H1 (cell line): ENCODE results near the gene NKAIN4. TPM values are rescaled to one million over a fixed set of nuclear protein-coding genes. Genes with fewer than 3 reads are reported as not detected.
A peak's percentile ranks its signal among the peaks of the same experiment; 100 is the strongest.

ENCODE experiments used
- CTCF ChIA-PET: fragments of 300-600 bp; sonication (Branson Sonifier 250); formaldehyde crosslinking; loops from one replicate; lab custom pipeline; 2021; ENCODE audit not compliant: partially characterized antibody; lab: Charles Lee
- POLR2A ChIA-PET: fragments of 300-600 bp; sonication (Branson Sonifier 250); formaldehyde crosslinking; loops from one replicate; lab custom pipeline; 2021; ENCODE audit warnings: inconsistent platforms; ENCODE audit not compliant: partially characterized antibody; lab: Charles Lee
- DNase-seq, 2 experiments: peaks; one replicate each; pipeline versions ENCODE4 v3.0.0 to v3.0.0-alpha.2; 2010 to 2022; ENCODE audit warnings: low spot score in 2 of 2, low read depth in 1 of 2, mixed read lengths in 1 of 2
- FAIRE-seq: peaks from 2 replicates; lab custom pipeline; 2011; peaks lifted over from hg19 to GRCh38; lab: Jason Lieb, UNC
- H2AFZ ChIP-seq: 2 replicates; pipeline ENCODE4 v1.8.1; 2012; ENCODE audit warnings: low read length, inconsistent platforms
- H2AK5ac ChIP-seq: 2 replicates; pipeline ENCODE4 v1.6.1; 2013; ENCODE audit warnings: low read depth, low read length
- H2BK120ac ChIP-seq: replicated peaks from 2 replicates; pipeline ENCODE3; 2013; ENCODE audit warnings: low read depth, low read length, inconsistent platforms
- H2BK12ac ChIP-seq: 2 replicates; pipeline ENCODE4 v1.6.1; 2013; ENCODE audit warnings: low read depth, low read length
- H2BK15ac ChIP-seq: 2 replicates; pipeline ENCODE4 v1.6.1; 2013; ENCODE audit warnings: low read length
- H2BK20ac ChIP-seq: 2 replicates; pipeline ENCODE4 v1.6.1; 2013; ENCODE audit warnings: low read length
- H2BK5ac ChIP-seq: 2 replicates; pipeline ENCODE4 v1.6.1; 2013; ENCODE audit warnings: low read depth, low read length
- H3K14ac ChIP-seq: 2 replicates; pipeline ENCODE4 v1.6.1; 2013; ENCODE audit warnings: inconsistent platforms; ENCODE audit not compliant: insufficient read length
- H3K18ac ChIP-seq: 2 replicates; pipeline ENCODE4 v1.6.1; 2013; ENCODE audit warnings: low read length; ENCODE audit errors: extremely low read depth
- H3K23ac ChIP-seq: 2 replicates; pipeline ENCODE4 v1.6.1; 2013; ENCODE audit warnings: inconsistent platforms; ENCODE audit not compliant: insufficient read length
- H3K23me2 ChIP-seq: 2 replicates; pipeline ENCODE4 v1.6.1; 2013; ENCODE audit warnings: low read depth, low read length
- H3K27ac ChIP-seq: 2 replicates; pipeline ENCODE4 v1.6.1; 2011; ENCODE audit warnings: low read depth, low read length, inconsistent platforms
- H3K27me3 ChIP-seq, 4 experiments: replicated peaks in 1 of 4; 1 replicate in 1 of 4; 2 replicates in 3 of 4; pipeline versions ENCODE4 v1.6.1 to v1.8.1; 2011 to 2013; ENCODE audit warnings: low read length in 3 of 4, mild to moderate bottlenecking in 3 of 4, inconsistent platforms in 2 of 4, mixed read lengths in 2 of 4, moderate library complexity in 1 of 4; ENCODE audit not compliant: control insufficient read depth in 3 of 4, insufficient read depth in 3 of 4; ENCODE audit errors: extremely low read depth in 1 of 4
- H3K36me3 ChIP-seq, 4 experiments: 2 replicates each; pipeline versions ENCODE4 v1.6.1 to v1.8.1; 2011 to 2013; ENCODE audit warnings: mild to moderate bottlenecking in 4 of 4, low read length in 3 of 4, moderate library complexity in 2 of 4, control low read depth in 1 of 4, inconsistent platforms in 1 of 4; ENCODE audit not compliant: insufficient read depth in 4 of 4, control insufficient read depth in 2 of 4
- H3K4ac ChIP-seq: replicated peaks from 2 replicates; pipeline ENCODE3; 2013; ENCODE audit warnings: low read length, low read depth, mixed read lengths, inconsistent platforms; ENCODE audit not compliant: insufficient read length
- H3K4me1 ChIP-seq, 4 experiments: replicated peaks in 1 of 4; 1 replicate in 1 of 4; 2 replicates in 3 of 4; pipeline versions ENCODE4 v1.6.1 to v1.8.1; 2011 to 2013; ENCODE audit warnings: low read length in 3 of 4, inconsistent platforms in 2 of 4, mixed read lengths in 1 of 4; ENCODE audit not compliant: insufficient read depth in 4 of 4, control insufficient read depth in 3 of 4
- H3K4me2 ChIP-seq, 2 experiments: 2 replicates each; pipeline versions ENCODE4 v1.6.1 to v1.8.1; 2011 to 2013; ENCODE audit warnings: low read depth in 2 of 2, low read length in 2 of 2, control low read depth in 1 of 2, inconsistent platforms in 1 of 2, mild to moderate bottlenecking in 1 of 2; ENCODE audit not compliant: insufficient read depth in 1 of 2
- H3K4me3 ChIP-seq, 4 experiments: fragments of 200-600, 300-600 bp in 1 of 4; sonication (generic), shearing (Covaris generic), sonication (Bioruptor Twin) in 1 of 4; 2 replicates each; pipeline versions ENCODE4 v1.5.1 to v1.8.1; 2011 to 2016; ENCODE audit warnings: low read length in 4 of 4, low read depth in 3 of 4, control low read depth in 2 of 4, inconsistent platforms in 2 of 4, mild to moderate bottlenecking in 2 of 4, mixed read lengths in 1 of 4, moderate library complexity in 1 of 4; ENCODE audit not compliant: insufficient read depth in 2 of 4; ENCODE audit errors: extremely low read depth in 1 of 4
- H3K56ac ChIP-seq: replicated peaks from 2 replicates; pipeline ENCODE3; 2013; ENCODE audit warnings: low read depth, mild to moderate bottlenecking, mixed read lengths, low read length, inconsistent platforms; ENCODE audit not compliant: insufficient read length
- H3K79me1 ChIP-seq: 2 replicates; pipeline ENCODE4 v1.6.1; 2013; ENCODE audit warnings: low read depth, low read length, control low read depth
- H3K79me2 ChIP-seq, 2 experiments: 2 replicates each; pipeline versions ENCODE4 v1.6.1 to v1.8.1; 2012 to 2013; ENCODE audit warnings: low read length in 2 of 2, mild to moderate bottlenecking in 2 of 2, inconsistent platforms in 1 of 2; ENCODE audit not compliant: insufficient read depth in 2 of 2, control insufficient read depth in 1 of 2
- H3K9ac ChIP-seq, 4 experiments: replicated peaks in 1 of 4; 1 replicate in 1 of 4; 2 replicates in 3 of 4; pipeline versions ENCODE4 v1.6.1 to v1.8.1; 2011 to 2013; ENCODE audit warnings: low read depth in 3 of 4, low read length in 3 of 4, control low read depth in 2 of 4, mild to moderate bottlenecking in 2 of 4, moderate library complexity in 2 of 4, inconsistent platforms in 1 of 4; ENCODE audit errors: extremely low read depth in 1 of 4
- H3K9me3 ChIP-seq, 2 experiments: 2 replicates each; pipeline versions ENCODE4 v1.6.1 to v1.8.1; 2012 to 2013; ENCODE audit warnings: mild to moderate bottlenecking in 2 of 2, moderate library complexity in 2 of 2, control low read depth in 1 of 2, inconsistent platforms in 1 of 2, low read depth in 1 of 2, low read length in 1 of 2, mixed read lengths in 1 of 2; ENCODE audit not compliant: insufficient read depth in 2 of 2
- H4K20me1 ChIP-seq, 2 experiments: replicated peaks in 1 of 2; 2 replicates each; pipeline versions ENCODE3 to v1.8.1; 2011 to 2013; ENCODE audit warnings: inconsistent platforms in 2 of 2, low read length in 2 of 2, mild to moderate bottlenecking in 1 of 2; ENCODE audit not compliant: insufficient read depth in 2 of 2, control insufficient read depth in 1 of 2
- H4K5ac ChIP-seq: 2 replicates; pipeline ENCODE4 v1.6.1; 2013; ENCODE audit warnings: low read length, low read depth, mixed read lengths, inconsistent platforms; ENCODE audit not compliant: insufficient read length
- H4K8ac ChIP-seq: 2 replicates; pipeline ENCODE4 v1.8.0; 2013; ENCODE audit warnings: mild to moderate bottlenecking, moderate library complexity, low read length, inconsistent platforms; ENCODE audit not compliant: insufficient read depth; ENCODE audit errors: extremely low read depth
- H4K91ac ChIP-seq: replicated peaks from 2 replicates; pipeline ENCODE3; 2013; ENCODE audit warnings: low read length, mixed read lengths, inconsistent platforms; ENCODE audit not compliant: insufficient read length
- JUN ChIP-seq: IDR thresholded peaks from 2 replicates; pipeline ENCODE4 v1.6.1; 2011; ENCODE audit warnings: low read depth, mild to moderate bottlenecking, improper control_type of control experiment, low read length
- RFX5 ChIP-seq: IDR thresholded peaks from 2 replicates; pipeline ENCODE4 v1.6.1; 2011; ENCODE audit warnings: low read depth, low read length, improper control_type of control experiment, borderline replicate concordance
- SP4 ChIP-seq: IDR thresholded peaks from 2 replicates; pipeline ENCODE4 v1.6.1; 2012; ENCODE audit warnings: low read length, inconsistent platforms
- WGBS, 2 experiments: shearing (Covaris generic) in 1 of 2; methylation state at CpG; one replicate each; pipeline versions ENCODE4 v1.1.6 to v1.1.7; 2013 to 2015; ENCODE audit warnings: low lambda C conversion rate in 2 of 2, mixed read lengths in 2 of 2, inconsistent platforms in 1 of 2, low coverage in 1 of 2, missing lambda C conversion rate in 1 of 2; ENCODE audit not compliant: insufficient replicate concordance in 2 of 2, insufficient coverage in 1 of 2, insufficient read length in 1 of 2; ENCODE audit errors: extremely low coverage in 1 of 2, missing lambda C conversion rate in 1 of 2; 5-methylcytosine and 5-hydroxymethylcytosine counted together
- polyA plus RNA-seq, 7 experiments: library from polyadenylated mRNA; depleted of rRNA in 3 of 7; stranded (reverse) in 5 of 7; unstranded in 2 of 7; fragments of >200 nt in 5 of 7; fragments of 200-250 nt in 2 of 7; gene quantifications; 1 replicate in 5 of 7; 2 replicates in 1 of 7; 4 replicates in 1 of 7; pipeline versions ENCODE4 v1.2.1 to v1.2.3, GENCODE V29; 2011 to 2013; ENCODE audit warnings: missing spikeins in 2 of 7, mixed read lengths in 2 of 7
- total RNA-seq: library from RNA; stranded (reverse); fragmentation: NEBNext Ultra II Directional; extraction: Animal tissue kit (Norgen Biotek cat#: 25700); gene quantifications from 2 replicates; pipeline ENCODE4 v1.2.1, GENCODE V29; 2021

NKAIN4 gene
- total and polyA plus RNA-seq, 2 of the 8 experiments (the other 6 are each of a cell fraction or from before 2014, with no cell fraction given) = 6.9 to 17.0 TPM

DNA sequence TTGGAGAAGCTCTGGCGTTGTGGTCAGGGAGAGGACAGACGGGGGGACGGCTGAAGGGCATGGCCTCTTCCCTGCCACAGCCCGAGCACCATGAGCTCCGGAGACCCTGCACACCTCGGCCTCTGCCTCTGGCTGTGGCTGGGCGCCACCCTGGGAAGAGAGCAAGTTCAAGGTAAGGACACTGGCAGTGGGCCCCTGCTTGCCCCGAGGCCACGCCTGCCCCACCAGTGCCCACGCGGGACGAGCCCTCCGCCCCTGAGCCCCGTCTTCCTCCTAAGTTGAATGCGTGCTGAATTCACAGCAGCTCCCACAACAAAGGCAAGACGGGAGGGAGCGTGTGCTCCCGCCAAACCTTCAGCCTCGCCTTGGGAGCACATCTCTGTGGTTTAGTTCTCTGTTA is 40.8 kb upstream of the NKAIN4 start:
- Histone ChIP-seq H2BK120ac (peak overlapping the region; percentile 82), H2AK5ac (peak overlapping the region; percentile 93; the same call in 1 of the 2 replicates), H3K9me3 (no peaks in the 10 kb centered on the region), H3K27me3 (peaks cover 0 to 9% (median 4%) of the 10 kb centered on the region in 4 experiments; a peak in 3 of 7 replicates), H3K27ac (no peak overlapping the region), H2BK15ac (peak overlapping the region; percentile 99; the same call in 1 of the 2 replicates), H3K4me3 (no peak overlapping the region; a peak in 1 of 8 replicates), H2BK20ac (peak overlapping the region; percentile 80; the same call in 1 of the 2 replicates), H4K20me1 (peaks cover 0 to 2% of the 10 kb centered on the region in 2 experiments), H3K9ac (no peak overlapping the region)
- POLR2A ChIA-PET = interaction anchor here (0.6 to 2.8 kb wide), 13 partner anchors 14 to 76 kb away, joined by 3 to 10 read pairs (median 3); partner anchors contain the start of genes ARFGAP1 and NKAIN4
- 65% methylated on average over 15 of the region's 19 CpGs; no CpG with 5 or more reads in 1 of the 2 experiments for WGBS, 2 experiments
- TF ChIP-seq JUN = no peak
- no peak for TF ChIP-seq RFX5
- no peak for TF ChIP-seq SP4
- TF ChIP-seq, all 59 proteins: peak for 0
- peak overlapping the region; percentile 71 for H3K18ac ChIP-seq
- no peak overlapping the region for H3K56ac ChIP-seq
- H3K23me2 ChIP-seq = peaks cover 3% of the 10 kb centered on the region; the same call in 1 of the 2 replicates
- peak overlapping the region; percentile 79 for H4K91ac ChIP-seq
- no peak overlapping the region for H2AFZ ChIP-seq
- H3K79me1 ChIP-seq = no peaks in the 10 kb centered on the region; the same call in 1 of the 2 replicates
- peak overlapping the region; percentile 57 for H4K8ac ChIP-seq
- H3K4ac ChIP-seq = peak overlapping the region; percentile 91
- H3K4me1 ChIP-seq = peaks cover 0 to 33% (median 26%) of the 10 kb centered on the region in 4 experiments; a peak in 6 of 7 replicates
- DNase-seq = no peak
- no peak overlapping the region for H3K14ac ChIP-seq
- peak overlapping the region; percentile 78; the same call in 1 of the 2 replicates for H2BK5ac ChIP-seq
- H3K79me2 ChIP-seq = no peaks in the 10 kb centered on the region
- H2BK12ac ChIP-seq = peak overlapping the region; percentile 95; the same call in 1 of the 2 replicates
- H3K4me2 ChIP-seq = peak overlapping the region in 1 of 2 experiments; percentile 57; a peak in 2 of 4 replicates
- CTCF ChIA-PET = interaction anchor here (0.6 to 9.9 kb wide), 11 partner anchors 15 to 506 kb away, joined by 3 to 81 read pairs (median 9); partner anchors contain the start of gene BIRC7
- H3K23ac ChIP-seq = no peak overlapping the region
- no peak for FAIRE-seq
- no peak overlapping the region for H4K5ac ChIP-seq
- no peaks in the 10 kb centered on the region for H3K36me3 ChIP-seq
